ENCODE measurements around the gene NAA16. TPM values are rescaled to one million over a fixed set of nuclear protein-coding genes. Genes with fewer than 3 reads are reported as not detected.

The NAA16 gene
- total RNA-seq, 2 donors from 2014 or later, result 17.6 to 19.9 TPM

DNA sequence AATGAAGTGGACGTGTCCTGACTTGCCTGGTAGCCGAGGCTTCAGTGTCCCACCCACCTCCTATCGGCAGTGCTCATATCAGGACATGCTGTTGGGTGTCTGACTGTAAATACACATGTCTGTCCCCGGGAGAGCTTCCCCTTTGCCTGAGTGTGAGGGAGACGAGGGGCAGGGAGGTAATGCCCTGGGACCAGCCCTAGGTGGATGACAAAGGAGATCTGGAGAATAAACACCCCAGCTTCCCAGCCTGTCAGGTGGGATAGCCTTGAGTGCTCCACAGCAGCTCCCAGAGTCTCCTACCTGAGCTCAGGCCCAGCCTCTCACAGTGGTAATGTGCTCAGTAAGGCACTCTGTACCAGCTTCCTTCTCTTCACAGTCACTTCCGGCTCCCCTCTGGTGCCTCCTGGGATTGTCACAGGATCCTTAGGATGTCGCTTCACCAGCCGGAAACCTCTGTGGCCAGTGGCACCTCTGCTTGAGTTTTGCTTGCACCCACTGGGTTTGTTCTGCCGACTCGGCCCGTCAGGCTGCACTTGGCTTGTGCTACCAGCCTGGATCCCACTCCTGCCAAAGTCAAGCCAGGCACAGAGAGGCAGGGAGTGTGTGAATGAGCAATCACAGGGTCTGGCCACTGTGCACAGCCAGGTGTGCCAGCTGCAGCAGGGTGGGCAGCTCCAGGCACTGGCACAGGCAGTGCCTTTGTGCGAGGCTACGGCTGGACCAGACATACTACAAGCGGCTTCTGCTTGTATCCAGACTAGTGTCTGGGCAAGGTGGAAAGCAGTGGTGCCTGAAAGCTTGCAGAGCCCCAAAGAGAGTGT, 91.8 kb downstream of the NAA16 start:
- DNase-seq (ENCODE audit: low spot score), result no peak
- H3K27ac ChIP-seq, result no peak overlapping the region
- WGBS, result 81% methylated on average over 14 of the region's 14 CpGs
- TF ChIP-seq POLR2A (IDR thresholded peaks at IDR 0.05) (no peak), POLR2AphosphoS5 (IDR thresholded peaks at IDR 0.05) (no peak), CTCF (IDR thresholded peaks at IDR 0.05) (no peak)
- no peaks in the 10 kb centered on the region for H3K27me3 ChIP-seq (replicated peaks; ENCODE audit: insufficient read depth)
- no peaks in the 10 kb centered on the region for H3K36me3 ChIP-seq
- intact Hi-C loops (cut with DNase I), result no loop called here
- H3K4me3 ChIP-seq, result no peak overlapping the region
- H3K9me3 ChIP-seq, result no peaks in the 10 kb centered on the region
- H3K4me1 ChIP-seq (replicated peaks), result no peaks in the 10 kb centered on the region

- intact Hi-C loops (cut with DNase I), result no loop called here
- DNase-seq (ENCODE audit: low spot score), result no peak
- Histone ChIP-seq H3K27me3 (replicated peaks; ENCODE audit: insufficient read depth) (no peaks in the 10 kb centered on the region), H3K4me3 (no peak overlapping the region), H3K27ac (no peak overlapping the region), H3K9me3 (no peaks in the 10 kb centered on the region), H3K4me1 (replicated peaks) (no peaks in the 10 kb centered on the region), H3K36me3 (no peaks in the 10 kb centered on the region)
- 91% methylated on average over 4 of the region's 4 CpGs for WGBS
- TF ChIP-seq POLR2A (IDR thresholded peaks at IDR 0.05) (no peak), CTCF (IDR thresholded peaks at IDR 0.05) (no peak), POLR2AphosphoS5 (IDR thresholded peaks at IDR 0.05) (no peak)
These were observed 92.9 kb downstream of the NAA16 start for GRCh38 chr13:41403983-41404382.

DNA sequence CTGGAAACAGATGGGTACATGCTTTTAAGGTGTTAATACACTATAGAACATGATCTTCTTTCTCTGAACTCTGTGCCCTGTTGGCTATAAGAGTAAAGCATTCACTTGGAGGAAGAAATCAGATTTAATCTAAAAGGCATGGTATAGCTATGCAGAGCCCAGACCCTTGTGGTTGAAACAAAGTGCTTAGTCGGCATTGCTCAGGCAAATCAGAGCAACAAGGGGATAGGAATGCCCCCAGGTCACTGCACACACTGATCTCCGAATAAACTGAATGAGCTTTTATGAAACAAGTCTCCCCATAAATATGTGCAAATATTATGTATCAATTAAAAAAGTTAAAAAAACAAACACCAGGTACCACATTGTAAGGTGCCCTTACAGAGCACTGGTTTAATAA, 94.3 kb downstream of the NAA16 start:
- Histone ChIP-seq H3K4me3 (no peak overlapping the region), H3K4me1 (replicated peaks) (no peaks in the 10 kb centered on the region), H3K27ac (no peak overlapping the region), H3K36me3 (no peaks in the 10 kb centered on the region), H3K27me3 (replicated peaks; ENCODE audit: insufficient read depth) (no peaks in the 10 kb centered on the region), H3K9me3 (no peaks in the 10 kb centered on the region)
- intact Hi-C loops (cut with DNase I), result no loop called here
- WGBS, result 15% methylated on average over 2 of the region's 2 CpGs
- TF ChIP-seq POLR2AphosphoS5 (IDR thresholded peaks at IDR 0.05), result no peak
- TF ChIP-seq CTCF (IDR thresholded peaks at IDR 0.05), result no peak
- TF ChIP-seq POLR2A (IDR thresholded peaks at IDR 0.05), result no peak
- DNase-seq (ENCODE audit: low spot score), result no peak

- H3K4me1 ChIP-seq (replicated peaks), result no peaks in the 10 kb centered on the region
- no peaks in the 10 kb centered on the region for H3K36me3 ChIP-seq
- no peak overlapping the region for H3K4me3 ChIP-seq
- TF ChIP-seq POLR2A (IDR thresholded peaks at IDR 0.05) (no peak), POLR2AphosphoS5 (IDR thresholded peaks at IDR 0.05) (no peak), CTCF (IDR thresholded peaks at IDR 0.05) (no peak)
- no peak overlapping the region for H3K27ac ChIP-seq
- H3K9me3 ChIP-seq, result no peaks in the 10 kb centered on the region
- no peak for DNase-seq (ENCODE audit: low spot score)
- 44% methylated on average over 3 of the region's 3 CpGs for WGBS
- H3K27me3 ChIP-seq (replicated peaks; ENCODE audit: insufficient read depth), result no peaks in the 10 kb centered on the region
- intact Hi-C loops (cut with DNase I), result no loop called here
These were observed 96.3 kb downstream of the NAA16 start for GRCh38 chr13:41407380-41407779.

GRCh38 chr13:41408121-41408520, 97.1 kb downstream of the NAA16 start:
- TF ChIP-seq POLR2A (IDR thresholded peaks at IDR 0.05) (no peak), POLR2AphosphoS5 (IDR thresholded peaks at IDR 0.05) (no peak), CTCF (IDR thresholded peaks at IDR 0.05) (no peak)
- Histone ChIP-seq H3K4me3 (no peak overlapping the region), H3K9me3 (no peaks in the 10 kb centered on the region), H3K36me3 (no peaks in the 10 kb centered on the region), H3K27ac (no peak overlapping the region), H3K27me3 (replicated peaks; ENCODE audit: insufficient read depth) (no peaks in the 10 kb centered on the region), H3K4me1 (replicated peaks) (no peaks in the 10 kb centered on the region)
- intact Hi-C loops (cut with DNase I), result no loop called here
- DNase-seq (ENCODE audit: low spot score), result no peak
